Lower lobe of right lung (tissue), 2 donors: Measurements from ENCODE around the gene SYT1. TPM values are rescaled to one million over a fixed set of nuclear protein-coding genes. Genes with fewer than 3 reads are reported as not detected.

Experiments used
- ATAC-seq, 2 donors: fragments of 200-7000 bp; cut with Tn5 transposase; one replicate each; pipeline ENCODE4 v1.9.1; 2020 to 2022; ENCODE audit warnings: mild to moderate bottlenecking in 2 of 2, moderate library complexity in 2 of 2
- DNase-seq: peaks from one replicate; pipeline ENCODE4 v3.0.0-alpha.2; 2020
- H3K27ac ChIP-seq: fragments of 200-600 bp; one replicate; pipeline ENCODE4 v1.8.0; 2022
- H3K27me3 ChIP-seq: fragments of 200-600 bp; one replicate; pipeline ENCODE4 v1.8.0; 2022; ENCODE audit warnings: low read depth
- H3K36me3 ChIP-seq: fragments of 200-600 bp; one replicate; pipeline ENCODE4 v1.8.0; 2022; ENCODE audit warnings: mild to moderate bottlenecking
- H3K4me1 ChIP-seq: fragments of 200-600 bp; one replicate; pipeline ENCODE4 v1.8.0; 2022
- H3K4me3 ChIP-seq: fragments of 200-600 bp; one replicate; pipeline ENCODE4 v1.8.0; 2022; ENCODE audit warnings: mild to moderate bottlenecking
- H3K9me3 ChIP-seq: fragments of 200-600 bp; one replicate; pipeline ENCODE4 v1.8.0; 2022
- intact Hi-C: fragments of 100-400 bp; cut with DNase I; formaldehyde crosslinking; loops from one replicate; pipeline ENCODE4 v1.11.0; 2022
- total RNA-seq: library from RNA; stranded (reverse); fragmentation: NEBNext Ultra II Directional; extraction: Animal tissue kit (Norgen Biotek cat#: 25700); gene quantifications from one replicate; pipeline ENCODE4 v1.2.1, GENCODE V29; 2021
- TF ChIP-seq, protein P1 (sequence below): fragments of 200-600 bp; IDR thresholded peaks from one replicate; pipeline ENCODE4 v1.8.0; 2022; ENCODE audit warnings: antibody characterized with exemption, mild to moderate bottlenecking
- donor health status: DM: no; HTN: yes; CAD: no; lungs with severe emphysema.

The SYT1 gene
- total RNA-seq, 1 donor from 2014 or later = 0.95 TPM

GRCh38 chr12:79439175-79439825 is 574.7 kb downstream of the SYT1 start:
- intact Hi-C loops = no loop called here
- TF ChIP-seq, protein P1, sequence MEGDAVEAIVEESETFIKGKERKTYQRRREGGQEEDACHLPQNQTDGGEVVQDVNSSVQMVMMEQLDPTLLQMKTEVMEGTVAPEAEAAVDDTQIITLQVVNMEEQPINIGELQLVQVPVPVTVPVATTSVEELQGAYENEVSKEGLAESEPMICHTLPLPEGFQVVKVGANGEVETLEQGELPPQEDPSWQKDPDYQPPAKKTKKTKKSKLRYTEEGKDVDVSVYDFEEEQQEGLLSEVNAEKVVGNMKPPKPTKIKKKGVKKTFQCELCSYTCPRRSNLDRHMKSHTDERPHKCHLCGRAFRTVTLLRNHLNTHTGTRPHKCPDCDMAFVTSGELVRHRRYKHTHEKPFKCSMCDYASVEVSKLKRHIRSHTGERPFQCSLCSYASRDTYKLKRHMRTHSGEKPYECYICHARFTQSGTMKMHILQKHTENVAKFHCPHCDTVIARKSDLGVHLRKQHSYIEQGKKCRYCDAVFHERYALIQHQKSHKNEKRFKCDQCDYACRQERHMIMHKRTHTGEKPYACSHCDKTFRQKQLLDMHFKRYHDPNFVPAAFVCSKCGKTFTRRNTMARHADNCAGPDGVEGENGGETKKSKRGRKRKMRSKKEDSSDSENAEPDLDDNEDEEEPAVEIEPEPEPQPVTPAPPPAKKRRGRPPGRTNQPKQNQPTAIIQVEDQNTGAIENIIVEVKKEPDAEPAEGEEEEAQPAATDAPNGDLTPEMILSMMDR = no peak
- no peak overlapping the region for H3K27ac ChIP-seq
- H3K4me1 ChIP-seq = no peaks in the 10 kb centered on the region
- H3K9me3 ChIP-seq = no peaks in the 10 kb centered on the region
- no peaks in the 10 kb centered on the region for H3K27me3 ChIP-seq
- no peak overlapping the region for H3K4me3 ChIP-seq
- ATAC-seq (no peak), DNase-seq (no peak)
- H3K36me3 ChIP-seq = no peaks in the 10 kb centered on the region

GRCh38 chr12:79441534-79441933 is 577.0 kb downstream of the SYT1 start:
- ATAC-seq = no peak
- Histone ChIP-seq H3K9me3 (no peaks in the 10 kb centered on the region), H3K27me3 (no peaks in the 10 kb centered on the region), H3K36me3 (no peaks in the 10 kb centered on the region), H3K27ac (no peak overlapping the region), H3K4me1 (no peaks in the 10 kb centered on the region), H3K4me3 (no peak overlapping the region)
- TF ChIP-seq, protein P1 = no peak
- intact Hi-C loops = no loop called here
- no peak for DNase-seq

DNA sequence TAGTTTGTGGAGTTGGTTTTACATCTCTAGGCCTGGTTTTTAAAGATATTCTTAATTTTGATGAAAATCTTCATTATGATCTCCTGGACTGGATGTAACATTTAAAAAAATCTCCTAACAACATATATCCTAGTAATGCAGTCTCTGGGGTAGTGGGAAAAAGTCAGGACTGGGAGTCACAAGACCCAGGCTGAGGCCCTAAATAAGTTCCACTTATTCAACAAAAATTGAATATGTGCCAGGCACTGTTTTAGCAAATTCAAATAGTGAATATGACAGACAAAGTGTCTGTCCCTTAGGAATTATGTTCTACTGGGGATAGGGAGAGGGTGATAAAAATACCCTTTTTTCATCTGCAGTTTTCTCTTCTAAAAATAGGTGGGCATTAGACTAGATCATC is 577.8 kb downstream of the SYT1 start:
- Histone ChIP-seq H3K27ac (no peak overlapping the region), H3K4me1 (no peaks in the 10 kb centered on the region), H3K36me3 (no peaks in the 10 kb centered on the region), H3K27me3 (no peaks in the 10 kb centered on the region), H3K9me3 (no peaks in the 10 kb centered on the region), H3K4me3 (no peak overlapping the region)
- DNase-seq (no peak), ATAC-seq (no peak)
- intact Hi-C loops = no loop called here
- TF ChIP-seq, protein P1 = no peak

DNA sequence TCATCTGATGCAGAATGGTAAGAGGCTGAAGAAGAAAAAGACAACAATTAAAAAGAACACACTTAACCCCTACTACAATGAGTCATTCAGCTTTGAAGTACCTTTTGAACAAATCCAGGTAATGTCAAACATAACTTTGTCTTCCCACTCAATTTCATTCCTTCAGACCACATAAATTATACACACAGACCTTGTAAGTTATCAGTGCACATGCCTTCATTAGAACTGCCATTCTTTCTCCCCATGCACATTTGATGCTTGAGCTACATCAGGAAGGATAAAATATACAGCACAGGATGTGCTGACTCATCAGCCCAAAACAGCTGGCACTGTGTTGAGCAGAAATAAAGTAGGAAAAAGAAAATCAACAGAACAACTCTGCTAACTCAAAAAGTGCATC is 579.5 kb downstream of the SYT1 start:
- Histone ChIP-seq H3K27ac (no peak overlapping the region), H3K9me3 (no peaks in the 10 kb centered on the region), H3K4me3 (no peak overlapping the region), H3K36me3 (no peaks in the 10 kb centered on the region), H3K4me1 (no peaks in the 10 kb centered on the region), H3K27me3 (no peaks in the 10 kb centered on the region)
- DNase-seq (no peak), ATAC-seq (no peak)
- TF ChIP-seq, protein P1 = no peak
- intact Hi-C loops = no loop called here

- Histone ChIP-seq H3K4me1 (no peaks in the 10 kb centered on the region), H3K27ac (no peak overlapping the region), H3K27me3 (no peaks in the 10 kb centered on the region), H3K36me3 (no peaks in the 10 kb centered on the region), H3K4me3 (no peak overlapping the region), H3K9me3 (no peaks in the 10 kb centered on the region)
- intact Hi-C loops = no loop called here
- TF ChIP-seq, protein P1 = no peak
- DNase-seq = no peak
- no peak for ATAC-seq
These were observed 584.2 kb downstream of the SYT1 start for GRCh38 chr12:79448816-79449215.
